ENCODE measurements around the gene ANXA4. TPM values are rescaled to one million over a fixed set of nuclear protein-coding genes. Genes with fewer than 3 reads are reported as not detected.
A peak's percentile ranks its signal among the peaks of the same experiment; 100 is the strongest.
"Not testable (repeated sequence)": the region's sequence is repeated elsewhere in the genome, so short reads cannot be mapped to it uniquely, and the experiment has no call there.

ANXA4 gene
- total and polyA plus RNA-seq, 7 donors, result 33.3 to 183 (median 55.8) TPM

DNA sequence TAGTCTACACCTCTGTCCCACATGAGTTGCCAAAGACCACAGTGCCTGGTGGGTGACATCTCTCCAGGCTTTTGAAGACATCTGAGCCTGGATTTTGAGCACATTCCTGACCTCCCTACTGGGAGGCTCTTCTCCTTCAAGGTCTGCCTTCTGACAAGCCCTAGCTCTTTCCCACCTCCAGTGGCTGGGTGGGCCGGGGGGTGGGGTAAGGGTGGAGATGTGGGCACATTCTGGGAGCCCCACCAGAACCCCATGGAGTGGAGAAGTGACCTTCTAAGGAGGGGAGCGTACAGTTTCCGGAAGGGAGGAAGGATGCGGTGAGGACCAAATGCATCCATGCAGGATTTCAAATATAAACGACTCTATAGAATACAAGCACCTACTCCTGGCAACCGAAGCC is 27.9 kb upstream of the ANXA4 start:
- H3K4me3 ChIP-seq, result no peak overlapping the region
- no peak for DNase-seq
- no peaks in the 10 kb centered on the region for H3K36me3 ChIP-seq
- TF ChIP-seq, protein P1, sequence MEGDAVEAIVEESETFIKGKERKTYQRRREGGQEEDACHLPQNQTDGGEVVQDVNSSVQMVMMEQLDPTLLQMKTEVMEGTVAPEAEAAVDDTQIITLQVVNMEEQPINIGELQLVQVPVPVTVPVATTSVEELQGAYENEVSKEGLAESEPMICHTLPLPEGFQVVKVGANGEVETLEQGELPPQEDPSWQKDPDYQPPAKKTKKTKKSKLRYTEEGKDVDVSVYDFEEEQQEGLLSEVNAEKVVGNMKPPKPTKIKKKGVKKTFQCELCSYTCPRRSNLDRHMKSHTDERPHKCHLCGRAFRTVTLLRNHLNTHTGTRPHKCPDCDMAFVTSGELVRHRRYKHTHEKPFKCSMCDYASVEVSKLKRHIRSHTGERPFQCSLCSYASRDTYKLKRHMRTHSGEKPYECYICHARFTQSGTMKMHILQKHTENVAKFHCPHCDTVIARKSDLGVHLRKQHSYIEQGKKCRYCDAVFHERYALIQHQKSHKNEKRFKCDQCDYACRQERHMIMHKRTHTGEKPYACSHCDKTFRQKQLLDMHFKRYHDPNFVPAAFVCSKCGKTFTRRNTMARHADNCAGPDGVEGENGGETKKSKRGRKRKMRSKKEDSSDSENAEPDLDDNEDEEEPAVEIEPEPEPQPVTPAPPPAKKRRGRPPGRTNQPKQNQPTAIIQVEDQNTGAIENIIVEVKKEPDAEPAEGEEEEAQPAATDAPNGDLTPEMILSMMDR (IDR thresholded peaks at IDR 0.05), result no peak
- TF ChIP-seq POLR2A (IDR thresholded peaks at IDR 0.05), result no peak
- TF ChIP-seq EP300 (IDR thresholded peaks at IDR 0.05), result no peak
- no peak for TF ChIP-seq POLR2AphosphoS5 (IDR thresholded peaks at IDR 0.05)
- 92% methylated on average over 6 of the region's 6 CpGs for WGBS, 2 donors
- no peaks in the 10 kb centered on the region for H3K9me3 ChIP-seq
- intact Hi-C loops (cut with DNase I), result loop anchor here (2.0 to 5.0 kb wide), 2 partner anchors 155 to 332 kb away; no protein-coding TSS in a partner anchor
- no peaks in the 10 kb centered on the region for H3K27me3 ChIP-seq
- no peak overlapping the region for H3K27ac ChIP-seq
- H3K4me1 ChIP-seq, result no peaks in the 10 kb centered on the region

DNA sequence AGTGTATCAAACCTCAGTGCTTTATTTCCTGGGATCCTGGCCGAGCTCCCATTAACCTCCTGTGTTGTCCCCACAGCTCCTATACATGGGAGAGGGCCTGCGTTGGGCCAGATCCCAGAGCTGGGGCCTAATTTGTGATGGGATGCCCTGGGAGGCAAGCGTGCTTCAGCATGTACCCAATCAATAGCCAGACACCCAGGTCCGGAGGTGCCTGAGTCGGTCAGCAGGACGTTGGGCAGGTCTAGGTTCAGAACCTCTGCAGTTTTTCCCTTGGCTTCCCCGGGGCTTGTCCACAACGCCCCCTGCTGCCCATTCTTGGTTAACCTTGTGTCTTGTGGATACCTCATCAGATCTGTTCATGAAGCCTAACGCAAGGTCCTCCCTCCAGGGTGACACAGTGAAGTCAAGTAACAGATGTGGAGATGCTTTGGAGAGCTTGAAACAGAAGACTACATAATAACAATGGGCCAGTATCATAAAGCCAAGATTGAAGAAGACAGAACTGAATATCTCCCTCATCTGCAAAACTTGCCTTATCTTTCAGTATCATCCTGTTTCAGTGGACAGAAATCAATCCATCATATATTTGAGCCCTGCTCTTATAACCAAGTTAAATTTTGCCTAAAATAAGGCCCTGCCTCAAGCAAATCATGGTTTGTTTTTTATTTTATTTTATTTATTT is 27.3 kb upstream of the ANXA4 start:
- H3K9me3 ChIP-seq, H3K36me3 ChIP-seq, H3K27ac ChIP-seq, H3K27me3 ChIP-seq, H3K4me1 ChIP-seq, H3K4me3 ChIP-seq: not testable (repeated sequence)
- DNase-seq, result peak; percentile 89
- TF ChIP-seq, protein P1 (IDR thresholded peaks at IDR 0.05), result peak; percentile 60 to 74 (median 68)
- 25 to 26% methylated on average over 9 of the region's 9 CpGs for WGBS, 2 donors
- intact Hi-C loops (cut with DNase I), result loop anchor here (2.0 to 5.0 kb wide), 2 partner anchors 156 to 332 kb away; no protein-coding TSS in a partner anchor

DNA sequence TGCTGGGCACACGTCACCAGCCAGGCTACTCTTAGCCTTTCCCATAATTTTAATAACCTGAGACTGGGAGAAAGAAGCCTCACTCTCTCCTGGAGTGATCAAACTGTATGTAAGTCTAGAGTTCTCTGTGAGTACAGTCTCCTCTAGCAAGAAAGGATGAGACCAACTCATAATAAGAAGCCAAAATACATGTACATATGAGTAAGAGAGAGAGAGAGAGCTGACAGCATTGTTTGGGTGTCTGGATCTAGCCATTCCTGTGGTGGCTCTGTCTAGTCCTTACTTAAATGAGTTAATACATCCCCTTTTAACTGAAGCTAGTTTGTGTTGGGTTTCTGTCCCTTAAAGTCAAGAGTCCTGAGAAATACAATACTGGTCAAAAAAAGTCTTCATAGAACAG is 26.0 kb upstream of the ANXA4 start:
- Histone ChIP-seq H3K4me3 (no peak overlapping the region), H3K36me3 (no peaks in the 10 kb centered on the region), H3K27me3 (no peaks in the 10 kb centered on the region), H3K9me3 (no peaks in the 10 kb centered on the region), H3K27ac (no peak overlapping the region), H3K4me1 (no peaks in the 10 kb centered on the region)
- intact Hi-C loops (cut with DNase I), result loop anchor here (2.0 kb wide), 1 partner anchor 157 kb away; no protein-coding TSS in a partner anchor
- 86 to 95% methylated on average over 1 of the region's 1 CpG for WGBS, 2 donors
- TF ChIP-seq POLR2AphosphoS5 (IDR thresholded peaks at IDR 0.05) (no peak), POLR2A (IDR thresholded peaks at IDR 0.05) (no peak), EP300 (IDR thresholded peaks at IDR 0.05) (no peak)
- TF ChIP-seq, protein P1 (IDR thresholded peaks at IDR 0.05), result no peak
- DNase-seq, result no peak

DNA sequence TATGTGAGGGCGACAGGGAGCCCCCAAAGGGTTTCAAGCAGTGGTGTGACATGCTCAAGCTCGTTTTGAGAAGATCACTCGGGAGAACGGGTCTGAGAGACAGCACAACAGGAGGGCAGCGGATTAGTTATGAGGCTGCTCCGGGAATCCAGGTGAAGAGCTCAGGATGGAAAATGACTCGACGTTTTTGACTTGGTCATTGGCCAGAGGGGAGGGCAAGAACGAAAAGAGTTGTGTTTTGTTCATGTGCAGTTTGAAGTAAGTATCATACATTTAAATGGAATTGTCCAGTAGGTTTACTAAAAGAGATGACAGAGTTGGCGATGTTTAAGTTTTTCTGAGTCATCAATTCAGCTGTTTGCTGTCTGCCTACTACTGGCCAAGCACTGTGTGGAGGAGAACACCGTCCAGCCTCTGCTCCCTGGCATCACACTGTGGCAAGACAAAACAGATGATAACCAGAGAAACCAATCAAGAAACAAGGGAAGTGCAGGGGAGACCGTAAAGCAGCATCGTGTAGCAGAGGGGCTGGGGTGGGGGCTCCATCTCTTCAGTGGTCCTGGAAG is 25.3 kb upstream of the ANXA4 start:
- Histone ChIP-seq H3K9me3 (no peaks in the 10 kb centered on the region), H3K4me3 (no peak overlapping the region), H3K27ac (no peak overlapping the region), H3K36me3 (no peaks in the 10 kb centered on the region), H3K27me3 (no peaks in the 10 kb centered on the region), H3K4me1 (no peaks in the 10 kb centered on the region)
- TF ChIP-seq POLR2A (IDR thresholded peaks at IDR 0.05) (no peak), EP300 (IDR thresholded peaks at IDR 0.05) (no peak), POLR2AphosphoS5 (IDR thresholded peaks at IDR 0.05) (no peak)
- TF ChIP-seq, protein P1 (IDR thresholded peaks at IDR 0.05), result no peak
- intact Hi-C loops (cut with DNase I), result no loop called here
- 78 to 85% methylated on average over 13 of the region's 13 CpGs for WGBS, 2 donors
- DNase-seq, result no peak

Measured in sigmoid colon (tissue), 7 donors.